Kidney epithelial cell (primary cell): Measurements from ENCODE around the gene BLOC1S1. TPM values are rescaled to one million over a fixed set of nuclear protein-coding genes. Genes with fewer than 3 reads are reported as not detected.
A peak's percentile ranks its signal among the peaks of the same experiment; 100 is the strongest.

Experiments used
- DNase-seq: peaks from one replicate; pipeline ENCODE4 v3.0.0-alpha.2; 2010; ENCODE audit warnings: low read depth
- H3K27me3 ChIP-seq: 2 replicates; pipeline ENCODE4 v1.6.0; 2011; ENCODE audit warnings: low read length; ENCODE audit not compliant: control insufficient read depth, insufficient read depth
- H3K36me3 ChIP-seq: 2 replicates; pipeline ENCODE4 v1.5.1; 2011; ENCODE audit warnings: low read length; ENCODE audit not compliant: control insufficient read depth, insufficient read depth
- H3K4me3 ChIP-seq: 2 replicates; pipeline ENCODE4 v1.5.1; 2011; ENCODE audit warnings: low read depth, mild to moderate bottlenecking, control low read depth, low read length
- CTCF ChIP-seq: IDR thresholded peaks from 2 replicates; pipeline ENCODE4 v1.5.1; 2011; ENCODE audit warnings: mild to moderate bottlenecking, moderate library complexity, low read length, control low read depth, inconsistent platforms; ENCODE audit not compliant: insufficient read depth, poor library complexity, severe bottlenecking
- total RNA-seq: library from RNA; depleted of rRNA; stranded (reverse); fragments of >200 nt; gene quantifications from 2 replicates; pipeline ENCODE4 v1.2.3, GENCODE V29; 2015

BLOC1S1 gene
- total RNA-seq, 1 donor from 2014 or later: 109 TPM

GRCh38 chr12:55728186-55728938, 12.5 kb downstream of the BLOC1S1 start:
- H3K36me3 ChIP-seq: peaks cover 2% of the 10 kb centered on the region
- H3K27me3 ChIP-seq: no peaks in the 10 kb centered on the region
- no peak for TF ChIP-seq CTCF
- peak overlapping the region; percentile 85 for H3K4me3 ChIP-seq
- DNase-seq: no peak

GRCh38 chr12:55728939-55729818, 13.3 kb downstream of the BLOC1S1 start, which contains the start of gene CD63:
Gene CD63, minus strand, starts transcription at chr12:55729009. Its CDS starts 668 bp downstream, at chr12:55728341.
- no peak for TF ChIP-seq CTCF
- no peak for DNase-seq
- H3K4me3 ChIP-seq: peak within 1 kb of the TSS; percentile 85

GRCh38 chr12:55729819-55730818, 14.3 kb downstream of the BLOC1S1 start:
- DNase-seq: no peak
- peak; percentile 17 for TF ChIP-seq CTCF
- Histone ChIP-seq H3K36me3 (no peaks in the 10 kb centered on the region), H3K4me3 (peak overlapping the region; percentile 85), H3K27me3 (no peaks in the 10 kb centered on the region)

More at GRCh38 chr12:55728939-55729818, 13.3 kb downstream of the BLOC1S1 start, which contains the start of gene CD63:
- Histone ChIP-seq H3K27me3 (no peaks in the 10 kb centered on the region), H3K36me3 (peaks cover 1% of the 10 kb centered on the region)

GRCh38 chr12:55732288-55732687, 16.4 kb downstream of the BLOC1S1 start:
- H3K27me3 ChIP-seq: no peaks in the 10 kb centered on the region
- H3K4me3 ChIP-seq: no peak overlapping the region
- TF ChIP-seq CTCF: no peak
- no peak for DNase-seq
- H3K36me3 ChIP-seq: no peaks in the 10 kb centered on the region

- no peak for DNase-seq
- Histone ChIP-seq H3K27me3 (no peaks in the 10 kb centered on the region), H3K4me3 (no peak overlapping the region), H3K36me3 (no peaks in the 10 kb centered on the region)
- no peak for TF ChIP-seq CTCF
Measured at GRCh38 chr12:55733021-55733555, 17.2 kb downstream of the BLOC1S1 start.
